RWPE2 (cell line): ENCODE data around the gene PNMA6F.
"Not testable (repeated sequence)": the region's sequence is repeated elsewhere in the genome, so short reads cannot be mapped to it uniquely, and the experiment has no call there.

Experiments
- ATAC-seq: fragments of 200-7000 bp; cut with Tn5 transposase; 3 replicates; pipeline ENCODE4 v1.9.1; 2021; ENCODE audit warnings: low read depth
- DNase-seq: peaks from one replicate; pipeline ENCODE4 v3.0.0-alpha.2; 2020; ENCODE audit warnings: low spot score
- H3K27ac ChIP-seq: fragments of 450-650 bp; 2 replicates; pipeline ENCODE4 v1.5.1; 2017; ENCODE audit warnings: mild to moderate bottlenecking; ENCODE audit not compliant: poor library complexity, severe bottlenecking
- H3K27me3 ChIP-seq: fragments of 250-450 bp; sonication (Bioruptor Pico); 2 replicates; pipeline ENCODE4 v1.5.1; 2021; ENCODE audit warnings: mild to moderate bottlenecking, moderate library complexity; ENCODE audit not compliant: insufficient read depth, poor library complexity, severe bottlenecking
- H3K36me3 ChIP-seq: fragments of 250-450 bp; sonication (Bioruptor Pico); 2 replicates; pipeline ENCODE4 v1.5.1; 2020; ENCODE audit warnings: low read depth, mild to moderate bottlenecking, moderate library complexity
- H3K4me1 ChIP-seq: fragments of 250-450 bp; sonication (Bioruptor Pico); 2 replicates; pipeline ENCODE4 v1.5.1; 2021; ENCODE audit warnings: mild to moderate bottlenecking, moderate library complexity; ENCODE audit not compliant: insufficient read depth, poor library complexity, severe bottlenecking
- H3K4me3 ChIP-seq: fragments of 250-450 bp; sonication (Bioruptor Pico); 2 replicates; pipeline ENCODE4 v1.5.1; 2021; ENCODE audit warnings: mild to moderate bottlenecking, moderate library complexity; ENCODE audit not compliant: severe bottlenecking
- H3K9me3 ChIP-seq: fragments of 250-450 bp; sonication (Bioruptor Pico); 2 replicates; pipeline ENCODE4 v1.5.1; 2021; ENCODE audit warnings: mild to moderate bottlenecking, moderate library complexity; ENCODE audit not compliant: severe bottlenecking
- TF ChIP-seq, protein P1 (sequence below): fragments of 450-650 bp; IDR thresholded peaks from one replicate; pipeline ENCODE4 v1.5.1; 2017; ENCODE audit warnings: mild to moderate bottlenecking, moderate library complexity; ENCODE audit not compliant: poor library complexity, severe bottlenecking

Gene PNMA6F

GRCh38 chrX:153333266-153333665, 11.7 kb upstream of the PNMA6F start:
- H3K4me3 ChIP-seq, result peak overlapping the region; percentile 72
- DNase-seq (no peak), ATAC-seq (no peak)
- no peaks in the 10 kb centered on the region for H3K9me3 ChIP-seq
- H3K27ac ChIP-seq, result no peak overlapping the region
- peaks cover 3% of the 10 kb centered on the region for H3K4me1 ChIP-seq
- H3K27me3 ChIP-seq, result no peaks in the 10 kb centered on the region
- TF ChIP-seq, protein P1, sequence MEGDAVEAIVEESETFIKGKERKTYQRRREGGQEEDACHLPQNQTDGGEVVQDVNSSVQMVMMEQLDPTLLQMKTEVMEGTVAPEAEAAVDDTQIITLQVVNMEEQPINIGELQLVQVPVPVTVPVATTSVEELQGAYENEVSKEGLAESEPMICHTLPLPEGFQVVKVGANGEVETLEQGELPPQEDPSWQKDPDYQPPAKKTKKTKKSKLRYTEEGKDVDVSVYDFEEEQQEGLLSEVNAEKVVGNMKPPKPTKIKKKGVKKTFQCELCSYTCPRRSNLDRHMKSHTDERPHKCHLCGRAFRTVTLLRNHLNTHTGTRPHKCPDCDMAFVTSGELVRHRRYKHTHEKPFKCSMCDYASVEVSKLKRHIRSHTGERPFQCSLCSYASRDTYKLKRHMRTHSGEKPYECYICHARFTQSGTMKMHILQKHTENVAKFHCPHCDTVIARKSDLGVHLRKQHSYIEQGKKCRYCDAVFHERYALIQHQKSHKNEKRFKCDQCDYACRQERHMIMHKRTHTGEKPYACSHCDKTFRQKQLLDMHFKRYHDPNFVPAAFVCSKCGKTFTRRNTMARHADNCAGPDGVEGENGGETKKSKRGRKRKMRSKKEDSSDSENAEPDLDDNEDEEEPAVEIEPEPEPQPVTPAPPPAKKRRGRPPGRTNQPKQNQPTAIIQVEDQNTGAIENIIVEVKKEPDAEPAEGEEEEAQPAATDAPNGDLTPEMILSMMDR, result no peak
- no peaks in the 10 kb centered on the region for H3K36me3 ChIP-seq

DNA sequence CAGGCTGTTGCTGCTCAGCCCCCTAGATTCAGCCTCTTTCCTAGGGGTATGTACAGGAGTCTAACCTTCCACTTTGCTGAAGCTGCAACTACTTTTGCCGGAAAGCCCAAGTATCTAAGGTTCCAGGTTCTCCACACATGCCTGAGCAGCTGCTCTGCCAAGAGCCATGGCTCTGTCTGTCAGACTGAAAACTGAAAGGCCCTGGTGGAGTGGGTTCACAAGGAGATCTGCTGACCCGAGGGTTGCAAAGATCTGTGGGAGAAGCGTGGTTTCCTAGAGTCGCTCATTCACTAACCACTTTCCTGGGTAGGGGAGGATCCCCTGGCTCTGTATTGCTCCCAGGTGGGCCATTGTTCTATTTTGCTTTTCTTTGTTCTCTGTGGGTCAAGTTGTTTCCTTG, 6.0 kb upstream of the PNMA6F start:
- DNase-seq, result no peak
- TF ChIP-seq, protein P1, result no peak
- no peak overlapping the region for H3K27ac ChIP-seq
- no peaks in the 10 kb centered on the region for H3K9me3 ChIP-seq
- no peaks in the 10 kb centered on the region for H3K4me1 ChIP-seq
- H3K27me3 ChIP-seq, result no peaks in the 10 kb centered on the region
- H3K4me3 ChIP-seq, result no peak overlapping the region
- ATAC-seq, result no peak
- no peaks in the 10 kb centered on the region for H3K36me3 ChIP-seq

GRCh38 chrX:153320555-153321184, 897 bp downstream of the PNMA6F start:
- no peak for DNase-seq
- Histone ChIP-seq H3K27me3 (no peaks in the 10 kb centered on the region), H3K36me3 (no peaks in the 10 kb centered on the region), H3K9me3 (no peaks in the 10 kb centered on the region), H3K4me3 (no peak overlapping the region), H3K4me1 (no peaks in the 10 kb centered on the region), H3K27ac (no peak overlapping the region)
- ATAC-seq, result no peak
- TF ChIP-seq, protein P1, result no peak

- H3K4me1 ChIP-seq, H3K36me3 ChIP-seq, H3K27ac ChIP-seq, H3K9me3 ChIP-seq, DNase-seq, H3K27me3 ChIP-seq, H3K4me3 ChIP-seq, ATAC-seq: not testable (repeated sequence)
Measured at GRCh38 chrX:153320047-153320443, 1.5 kb downstream of the PNMA6F start.

DNA sequence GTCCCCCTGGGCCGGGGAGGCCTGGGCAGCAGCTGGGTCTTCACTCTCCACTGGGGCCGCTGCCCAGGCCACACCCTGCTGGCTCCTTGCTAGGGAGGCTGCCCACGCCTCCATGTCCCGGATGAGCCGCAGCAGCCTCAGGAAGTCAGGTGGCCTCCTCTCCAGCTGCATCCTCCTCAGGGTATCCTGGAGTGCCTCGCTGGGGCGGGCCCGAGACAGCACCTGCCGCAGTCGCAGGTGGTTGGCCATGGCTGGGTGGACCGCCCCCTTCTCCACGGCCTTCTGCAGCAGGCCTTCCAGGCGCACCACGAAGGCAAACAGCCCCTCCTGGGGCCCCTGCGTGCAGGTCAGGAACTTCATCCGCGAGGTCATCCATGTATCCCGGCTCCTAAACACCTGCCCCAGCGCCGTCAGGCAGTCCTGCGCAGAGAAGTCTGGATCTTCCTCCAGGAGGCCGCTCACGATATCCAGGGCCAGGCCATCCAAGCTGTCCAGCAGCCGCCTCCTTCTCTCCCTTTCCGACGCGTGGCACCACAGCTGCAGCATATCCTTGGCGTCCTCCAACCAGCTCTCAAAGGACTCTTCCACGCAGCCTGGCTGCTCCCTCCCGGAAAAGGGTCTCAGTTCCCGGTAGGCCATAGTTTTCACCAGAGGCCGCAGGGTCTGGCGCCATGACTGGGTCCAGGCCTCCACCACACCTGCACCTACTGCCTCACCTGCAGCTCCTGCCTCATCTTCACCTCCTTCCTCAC, 2.1 kb downstream of the PNMA6F start:
- Histone ChIP-seq H3K4me3 (no peak overlapping the region), H3K27ac (no peak overlapping the region)
- no peak for DNase-seq

More for the DNA sequence above, 2.1 kb downstream of the PNMA6F start:
- TF ChIP-seq, protein P1, result no peak
- Histone ChIP-seq H3K9me3 (no peaks in the 10 kb centered on the region), H3K27me3 (no peaks in the 10 kb centered on the region), H3K4me1 (no peaks in the 10 kb centered on the region), H3K36me3 (no peaks in the 10 kb centered on the region)
- no peak for ATAC-seq
